Pancreas (tissue), 10 donors: ENCODE data around the gene AZIN2. TPM values are rescaled to one million over a fixed set of nuclear protein-coding genes. Genes with fewer than 3 reads are reported as not detected.
"Not testable (repeated sequence)": the region's sequence is repeated elsewhere in the genome, so short reads cannot be mapped to it uniquely, and the experiment has no call there.

Source experiments
- ATAC-seq, 4 donors: fragments of 200-7000 bp; cut with Tn5 transposase; one replicate each; pipeline versions ENCODE4 v1.8.0 to v1.9.1; 2020; ENCODE audit warnings: mild to moderate bottlenecking in 4 of 4, moderate library complexity in 4 of 4
- DNase-seq, 6 donors: peaks; one replicate each; pipeline ENCODE4 v3.0.0-alpha.2; 2020
- FAIRE-seq: peaks from 2 replicates; lab custom pipeline; 2012; peaks lifted over from hg19 to GRCh38; lab: Jason Lieb, UNC
- H3K27ac ChIP-seq, 4 donors: fragments of 200-600 bp; sonication (generic); 1 replicate in 3 of 4; 2 replicates in 1 of 4; pipeline versions ENCODE4 v1.5.0 to v1.8.0; 2020
- H3K27me3 ChIP-seq, 4 donors: fragments of 200-600 bp; one replicate each; pipeline ENCODE4 v1.8.0; 2021
- H3K36me3 ChIP-seq, 3 donors: fragments of 200-600 bp; sonication (generic) in 1 of 3; one replicate each; pipeline versions ENCODE4 v1.5.0 to v1.8.0; 2020 to 2021
- H3K4me1 ChIP-seq, 3 donors: fragments of 200-600 bp; one replicate each; pipeline ENCODE4 v1.8.0; 2021
- H3K4me3 ChIP-seq, 4 donors: fragments of 200-600 bp; sonication (generic) in 2 of 4; one replicate each; pipeline versions ENCODE4 v1.5.0 to v1.8.0; 2020 to 2021
- H3K9me3 ChIP-seq, 4 donors: fragments of 200-600 bp; one replicate each; pipeline ENCODE4 v1.8.0; 2021
- CTCF ChIP-seq, 4 donors: fragments of 200-600 bp; sonication (generic) in 3 of 4; IDR thresholded peaks; one replicate each; pipeline versions ENCODE4 v1.5.0 to v1.8.0; 2021; ENCODE audit warnings: antibody characterized with exemption in 4 of 4
- WGBS, 2 donors: extraction: QIAGEN DNeasy Blood & Tissue Kit; methylation state at CpG; one replicate each; pipeline ENCODE4 v1.1.7; 2013; 5-methylcytosine and 5-hydroxymethylcytosine counted together
- intact Hi-C, 3 donors: fragments of 100-400 bp; cut with DNase I; formaldehyde crosslinking; loops; one replicate each; pipeline versions ENCODE4 v1.11.1 to v1.14.2; 2022
- polyA plus RNA-seq, 2 donors: library from polyadenylated mRNA; stranded (reverse); fragments of 200-250 nt; gene quantifications; one replicate each; pipeline ENCODE4 v1.2.3, GENCODE V29; 2013
- total RNA-seq, 6 donors: library from RNA; stranded (reverse); fragmentation: NEBNext Ultra II Directional in 4 of 6; extraction: Animal tissue kit (Norgen Biotek cat#: 25700) in 4 of 6; gene quantifications; one replicate each; pipeline versions ENCODE4 v1.2.1 to v1.2.4, GENCODE V29; 2021 to 2023
- donor health status: healthy with polysubstance abuse.
- donor health status: DM: no; HTN: no; CAD: no; lungs with moderate emphysema.
- donor health status: DM: no; HTN: no; CAD: no.
- donor health status: control.
- donor health status: control.
- donor health status: Bipolar disorder and iron deficiency.
- donor health status: DM: yes; HTN: yes; CAD: no.
- donor health status: DM: no; HTN: no; CAD: no.
- donor health status: DM: no; HTN: no; CAD: no.
- donor health status: DM: yes; HTN: yes; CAD: no.

The AZIN2 gene
- total and polyA plus RNA-seq, 8 donors, result 1.2 to 5.0 (median 2.4) TPM

- no peak for DNase-seq
- no peak for ATAC-seq
- Histone ChIP-seq H3K27ac (no peak overlapping the region), H3K27me3 (no peaks in the 10 kb centered on the region), H3K36me3 (no peaks in the 10 kb centered on the region), H3K9me3 (no peaks in the 10 kb centered on the region), H3K4me3 (no peak overlapping the region), H3K4me1 (no peaks in the 10 kb centered on the region)
- WGBS, 2 donors, result 77 to 82% methylated on average over 8 of the region's 8 CpGs
- FAIRE-seq, result no peak
- intact Hi-C loops, result no loop called here
- TF ChIP-seq CTCF (IDR thresholded peaks at IDR 0.05), result no peak
Measured at GRCh38 chr1:33043267-33044092, 37.5 kb upstream of the AZIN2 start.

GRCh38 chr1:33045246-33045645 lies 35.7 kb upstream of the AZIN2 start:
- Histone ChIP-seq H3K27ac (no peak overlapping the region), H3K27me3 (no peaks in the 10 kb centered on the region), H3K4me3 (no peak overlapping the region), H3K9me3 (no peaks in the 10 kb centered on the region), H3K36me3 (no peaks in the 10 kb centered on the region), H3K4me1 (no peaks in the 10 kb centered on the region)
- intact Hi-C loops, result no loop called here
- peak in 3 of 6 donors; percentile 28 to 56 (median 45) for DNase-seq
- ATAC-seq, result peak; percentile 51 to 84 (median 60)
- TF ChIP-seq CTCF (IDR thresholded peaks at IDR 0.05), result no peak
- no peak for FAIRE-seq
- WGBS, 2 donors, result 29 to 42% methylated on average over 2 of the region's 2 CpGs

- Histone ChIP-seq H3K4me1 (no peaks in the 10 kb centered on the region), H3K27ac (no peak overlapping the region), H3K4me3 (no peak overlapping the region), H3K36me3 (no peaks in the 10 kb centered on the region), H3K9me3 (no peaks in the 10 kb centered on the region), H3K27me3 (no peaks in the 10 kb centered on the region)
- no peak for DNase-seq
- FAIRE-seq, result no peak
- 79 to 83% methylated on average over 6 of the region's 6 CpGs for WGBS, 2 donors
- intact Hi-C loops, result no loop called here
- no peak for TF ChIP-seq CTCF (IDR thresholded peaks at IDR 0.05)
- no peak for ATAC-seq
Measured at GRCh38 chr1:33045814-33046213, 35.1 kb upstream of the AZIN2 start.

GRCh38 chr1:33046234-33046633 lies 34.7 kb upstream of the AZIN2 start:
- intact Hi-C loops, FAIRE-seq, H3K27ac ChIP-seq, H3K27me3 ChIP-seq, H3K4me3 ChIP-seq, H3K4me1 ChIP-seq, H3K9me3 ChIP-seq, ATAC-seq, H3K36me3 ChIP-seq, DNase-seq: not testable (repeated sequence)
- 79 to 81% methylated on average over 3 to 4 of the region's 4 CpGs for WGBS, 2 donors

- FAIRE-seq, result no peak
- Histone ChIP-seq H3K36me3 (no peaks in the 10 kb centered on the region), H3K27ac (no peak overlapping the region), H3K27me3 (no peaks in the 10 kb centered on the region), H3K9me3 (no peaks in the 10 kb centered on the region), H3K4me3 (no peak overlapping the region), H3K4me1 (no peaks in the 10 kb centered on the region)
- TF ChIP-seq CTCF (IDR thresholded peaks at IDR 0.05), result no peak
- no peak for DNase-seq
- intact Hi-C loops, result no loop called here
- WGBS, 2 donors, result 86 to 93% methylated on average over 2 of the region's 2 CpGs
- no peak for ATAC-seq
Measured at GRCh38 chr1:33047290-33047689, 33.7 kb upstream of the AZIN2 start.
